EH (cell line): ENCODE results near the gene TXNDC15.
"Not testable (repeated sequence)": the region's sequence is repeated elsewhere in the genome, so short reads cannot be mapped to it uniquely, and the experiment has no call there.

ENCODE experiments used
- DNase-seq: peaks from one replicate; pipeline ENCODE4 v3.0.0-alpha.2; 2015; ENCODE audit warnings: low read depth

Gene TXNDC15

GRCh38 chr5:134878403-134878802, 4.2 kb downstream of the TXNDC15 start:
- no peak for DNase-seq

DNA sequence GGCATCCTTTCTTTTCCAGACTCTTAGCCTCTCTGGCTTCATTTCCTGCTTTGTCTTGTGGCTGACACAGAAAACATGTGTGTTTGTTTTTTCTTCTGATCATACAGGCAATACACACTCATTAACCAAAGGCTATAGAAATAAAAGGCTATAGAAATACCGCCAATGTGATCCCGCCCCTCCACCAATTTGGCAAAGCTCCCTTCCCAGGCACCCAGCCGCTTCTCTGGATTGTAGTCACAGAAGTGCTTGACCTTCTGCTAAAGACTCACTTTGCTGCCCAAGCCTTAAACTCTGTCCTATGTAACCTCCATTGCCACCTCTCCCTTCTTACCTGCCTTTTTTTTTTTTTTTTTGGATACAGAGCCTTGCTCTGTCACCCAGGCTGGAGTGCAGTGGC, 5.3 kb downstream of the TXNDC15 start:
- no peak for DNase-seq

DNA sequence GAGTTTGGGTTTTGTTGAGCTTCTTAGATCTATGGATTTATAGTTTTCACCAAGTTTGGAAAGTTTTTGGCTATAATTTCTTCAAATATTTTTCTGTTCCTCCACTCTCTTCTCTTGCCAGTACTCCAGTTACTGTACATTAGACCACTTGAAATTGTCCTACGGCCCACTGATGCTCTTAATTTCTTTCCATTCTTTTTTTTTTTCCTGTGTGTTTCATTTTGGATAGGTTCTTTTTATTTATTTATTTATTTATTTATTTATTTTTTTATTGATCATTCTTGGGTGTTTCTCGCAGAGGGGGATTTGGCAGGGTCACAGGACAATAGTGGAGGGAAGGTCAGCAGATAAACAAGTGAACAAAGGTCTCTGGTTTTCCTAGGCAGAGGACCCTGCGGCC, 6.8 kb downstream of the TXNDC15 start:
- not testable (repeated sequence) for DNase-seq

GRCh38 chr5:134881711-134882110, 7.5 kb downstream of the TXNDC15 start:
- not testable (repeated sequence) for DNase-seq

- DNase-seq: no peak
Observed at GRCh38 chr5:134887593-134888159, 13.5 kb downstream of the TXNDC15 start.

DNA sequence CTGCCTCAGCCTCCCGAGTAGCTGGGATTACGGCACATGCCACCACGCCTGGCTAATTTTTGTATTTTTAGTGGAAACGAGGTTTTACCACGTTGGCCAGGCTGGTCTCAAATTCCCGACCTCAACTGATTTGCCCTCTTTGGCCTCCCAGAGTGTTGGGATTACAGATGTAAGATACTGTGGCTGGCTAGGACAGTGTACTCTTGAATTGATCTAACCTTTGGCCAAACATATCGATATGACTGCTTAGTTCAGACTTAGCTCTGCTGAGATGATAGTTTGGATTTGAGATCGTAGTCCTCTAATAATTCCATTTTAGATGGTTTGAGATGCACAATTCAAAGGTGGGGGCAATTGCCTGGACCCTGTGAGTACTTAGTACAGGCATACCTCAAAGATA, 15.2 kb downstream of the TXNDC15 start:
- DNase-seq: no peak

DNA sequence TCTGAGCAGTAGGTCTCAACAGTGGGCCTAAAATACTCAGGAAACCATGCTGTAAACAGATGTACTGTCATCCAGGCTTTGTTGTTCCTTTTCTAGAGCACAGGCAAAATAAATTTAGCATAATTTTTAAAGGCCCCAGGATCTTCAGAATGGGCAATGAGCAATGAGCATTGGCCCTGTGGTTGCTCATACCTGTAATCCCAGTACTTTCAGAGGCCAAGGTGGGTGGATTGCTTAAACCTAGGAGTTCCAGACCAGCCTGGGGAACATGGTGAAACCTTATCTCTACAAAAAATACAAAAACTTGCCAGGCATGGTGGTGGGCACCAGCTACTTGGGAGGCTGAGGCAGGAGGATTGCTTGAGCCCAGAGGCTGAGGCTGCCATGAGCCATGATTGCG, 17.3 kb downstream of the TXNDC15 start:
- no peak for DNase-seq

DNA sequence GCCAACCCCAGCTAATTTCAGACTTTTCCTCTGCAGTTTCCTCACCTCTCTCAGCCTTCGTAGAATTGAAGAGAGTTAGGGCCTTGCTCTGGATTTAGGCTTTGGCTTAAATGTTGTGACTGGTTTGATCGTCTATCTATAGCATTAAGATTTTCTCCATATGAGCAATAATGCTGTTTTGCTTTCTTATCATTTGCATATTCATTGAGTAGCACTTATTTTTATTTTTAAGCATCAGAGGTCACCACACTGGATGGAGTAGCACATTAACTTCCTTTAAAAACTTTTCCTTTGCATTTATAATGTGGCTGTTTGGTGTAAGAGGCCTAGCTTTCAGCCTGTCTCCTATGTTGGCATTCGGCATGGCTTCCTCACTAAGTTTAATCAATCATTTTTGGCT, 18.1 kb downstream of the TXNDC15 start:
- DNase-seq: no peak

DNA sequence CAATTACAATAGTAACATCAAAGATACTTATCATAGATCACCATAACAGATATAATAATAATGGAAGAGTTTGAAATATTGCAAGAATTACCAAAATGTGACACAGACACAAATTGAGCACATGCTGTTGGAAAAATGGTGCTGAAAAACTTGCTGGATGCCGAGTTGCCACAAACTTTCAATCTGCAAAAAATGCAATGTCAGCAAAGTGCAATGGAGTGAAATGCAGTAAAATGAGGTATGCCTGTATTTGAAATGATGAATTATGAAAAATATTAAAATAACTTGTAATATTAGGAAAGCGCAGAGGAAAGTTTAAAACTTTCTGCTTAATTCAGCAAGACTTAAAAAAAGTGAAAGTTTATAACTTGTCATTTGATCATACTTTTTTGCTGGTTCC, 18.8 kb downstream of the TXNDC15 start:
- no peak for DNase-seq

GRCh38 chr5:134893748-134894505, 19.8 kb downstream of the TXNDC15 start:
- DNase-seq: no peak

GRCh38 chr5:134902071-134902801, 28.1 kb downstream of the TXNDC15 start:
- DNase-seq: peak; percentile 20

DNA sequence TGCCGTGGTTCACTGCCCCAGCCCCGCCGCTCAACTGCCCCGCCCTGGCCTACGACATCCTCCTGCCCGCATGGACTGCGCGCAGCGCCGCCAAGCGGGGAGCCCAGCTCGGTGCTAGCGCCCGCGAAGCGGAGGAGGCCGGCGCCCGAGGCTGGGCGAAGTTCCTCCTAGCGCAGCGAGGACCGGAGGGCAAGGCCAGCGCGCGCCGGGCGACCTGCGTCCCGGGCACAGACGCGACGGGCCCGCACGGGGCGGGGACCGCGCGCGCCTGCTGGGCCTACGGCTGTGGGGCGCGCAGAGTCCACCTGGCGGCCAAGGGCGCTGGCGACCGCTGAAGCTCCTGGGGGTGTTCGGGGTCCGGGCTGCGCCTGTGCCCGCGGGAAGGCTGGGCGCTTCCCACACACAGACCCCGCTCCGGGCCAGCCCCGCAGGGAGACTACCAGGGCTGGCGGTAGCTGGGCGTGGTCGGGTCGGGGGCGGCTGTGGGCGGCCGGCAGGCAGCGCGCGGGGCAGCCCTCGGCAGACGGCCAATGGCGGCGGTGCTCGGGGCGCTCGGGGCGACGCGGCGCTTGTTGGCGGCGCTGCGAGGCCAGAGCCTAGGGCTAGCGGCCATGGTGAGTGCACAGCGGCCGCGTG, 30.6 kb downstream of the TXNDC15 start, which contains the start of gene PCBD2:
TSS of gene PCBD2 (plus strand) at position 522 of the 636 bp plus-strand sequence. CDS start at position 531, 9 bp downstream.
- DNase-seq: peak; percentile 88

DNA sequence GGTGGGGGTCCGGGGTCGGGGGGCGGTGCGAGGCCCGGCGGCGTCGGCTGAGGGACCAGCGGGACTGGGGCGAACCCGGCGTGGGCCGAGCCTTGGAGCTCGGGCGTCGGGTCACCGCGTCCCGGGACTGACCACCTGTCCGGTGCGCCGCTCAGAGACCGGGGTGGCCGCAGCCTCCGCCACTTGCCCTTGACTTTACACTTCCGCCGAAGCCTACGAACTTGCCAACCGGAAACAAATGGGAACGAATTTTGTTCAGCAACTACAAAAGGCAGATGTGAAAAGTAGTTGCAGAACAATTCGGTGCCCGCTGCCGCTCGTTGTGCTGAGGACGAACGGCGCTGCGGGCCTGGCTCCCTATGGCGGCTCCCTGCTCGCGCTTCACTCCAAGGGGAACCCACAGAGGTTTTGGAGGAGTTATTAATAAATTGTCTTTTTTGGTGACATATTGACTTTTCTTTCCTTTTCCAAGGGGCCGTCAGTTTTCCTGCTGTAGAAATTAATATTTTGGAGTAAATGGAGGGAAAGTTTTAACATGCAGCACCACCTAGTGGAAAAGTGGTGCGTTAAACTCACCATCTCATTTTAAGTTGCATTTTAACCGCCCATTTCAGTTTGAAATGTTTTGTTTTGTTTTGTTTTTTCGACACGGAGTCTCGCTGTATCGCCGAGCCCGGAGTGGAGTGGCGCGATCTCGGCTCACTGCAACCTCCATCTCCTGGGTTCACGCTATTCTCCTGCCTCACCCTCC, 31.2 kb downstream of the TXNDC15 start:
- DNase-seq: peak; percentile 72

GRCh38 chr5:134906811-134907210, 32.6 kb downstream of the TXNDC15 start:
- DNase-seq: no peak

DNA sequence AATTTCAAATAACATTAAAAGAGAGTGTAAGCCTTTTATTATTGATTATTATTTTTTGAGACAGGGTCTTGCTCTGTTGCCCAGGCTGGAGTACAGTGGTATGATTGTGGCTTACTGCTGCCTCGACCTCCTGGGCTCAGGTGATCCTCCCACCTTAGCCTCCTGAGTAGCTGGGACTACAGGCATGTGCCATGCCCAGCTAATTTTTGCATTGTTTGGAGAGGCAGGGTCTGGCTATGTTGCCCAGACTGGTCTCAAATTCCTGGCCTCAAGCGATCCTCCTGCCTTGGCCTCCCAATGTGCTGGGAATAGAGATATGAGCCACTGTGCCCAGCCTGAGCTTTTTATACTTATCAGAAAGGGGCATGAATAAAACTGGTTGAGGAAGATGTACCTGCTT, 36.6 kb downstream of the TXNDC15 start:
- DNase-seq: not testable (repeated sequence)

GRCh38 chr5:134911285-134912206, 37.4 kb downstream of the TXNDC15 start:
- peak; percentile 44 for DNase-seq

DNA sequence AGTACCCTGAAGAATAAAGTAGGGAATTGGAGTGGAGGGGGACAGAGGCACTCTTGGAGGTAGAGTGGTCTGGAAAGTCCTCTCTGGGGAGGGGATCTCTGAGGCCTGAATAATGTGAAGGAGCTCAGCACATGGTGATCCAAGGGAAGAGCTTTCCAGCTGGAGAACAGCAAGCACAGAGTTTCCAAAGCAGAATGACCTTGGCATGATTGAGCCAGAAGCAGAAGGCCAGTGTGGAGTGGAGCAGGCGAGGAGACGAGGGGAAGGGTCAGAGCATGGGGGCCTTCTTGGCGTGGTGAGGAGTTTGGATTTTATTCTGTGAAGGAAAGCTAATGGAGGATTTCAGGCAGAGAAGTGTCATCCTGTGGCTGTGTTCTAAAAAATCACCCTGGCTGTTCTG, 39.1 kb downstream of the TXNDC15 start:
- DNase-seq: no peak

DNA sequence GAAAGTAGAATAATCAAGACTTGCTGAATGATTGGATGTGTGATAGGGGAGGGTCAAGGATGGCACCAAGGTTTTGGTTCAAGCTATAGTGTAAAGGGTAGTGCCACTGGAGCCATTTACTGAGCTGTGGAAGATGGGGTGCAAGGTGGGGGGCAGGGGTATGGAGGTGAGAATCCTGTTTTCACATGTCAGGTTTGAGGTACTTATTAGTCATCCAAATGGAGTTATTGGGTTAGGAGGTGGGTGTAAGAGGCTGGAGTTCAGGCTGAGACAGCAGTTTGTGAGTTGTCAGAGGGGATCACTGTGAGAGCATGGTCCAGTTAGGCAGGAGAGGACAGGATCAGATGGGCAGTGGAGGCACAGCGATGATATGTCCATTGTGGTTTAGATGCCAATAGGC, 39.6 kb downstream of the TXNDC15 start:
- DNase-seq: no peak

- no peak for DNase-seq
Observed at GRCh38 chr5:134917070-134917815, 43.1 kb downstream of the TXNDC15 start.

GRCh38 chr5:134918861-134919260, 44.7 kb downstream of the TXNDC15 start:
- DNase-seq: no peak
